HL-60/S4 (cell line): ENCODE results near the gene RYR2.

Experiments used
- in situ Hi-C: fragments of 300-500 bp; cut with MboI; formaldehyde crosslinking; loops from 2 replicates; pipeline ENCODE4 v1.14.3; 2022; ENCODE audit warnings: low sequenced_read_pairs

RYR2 gene

DNA sequence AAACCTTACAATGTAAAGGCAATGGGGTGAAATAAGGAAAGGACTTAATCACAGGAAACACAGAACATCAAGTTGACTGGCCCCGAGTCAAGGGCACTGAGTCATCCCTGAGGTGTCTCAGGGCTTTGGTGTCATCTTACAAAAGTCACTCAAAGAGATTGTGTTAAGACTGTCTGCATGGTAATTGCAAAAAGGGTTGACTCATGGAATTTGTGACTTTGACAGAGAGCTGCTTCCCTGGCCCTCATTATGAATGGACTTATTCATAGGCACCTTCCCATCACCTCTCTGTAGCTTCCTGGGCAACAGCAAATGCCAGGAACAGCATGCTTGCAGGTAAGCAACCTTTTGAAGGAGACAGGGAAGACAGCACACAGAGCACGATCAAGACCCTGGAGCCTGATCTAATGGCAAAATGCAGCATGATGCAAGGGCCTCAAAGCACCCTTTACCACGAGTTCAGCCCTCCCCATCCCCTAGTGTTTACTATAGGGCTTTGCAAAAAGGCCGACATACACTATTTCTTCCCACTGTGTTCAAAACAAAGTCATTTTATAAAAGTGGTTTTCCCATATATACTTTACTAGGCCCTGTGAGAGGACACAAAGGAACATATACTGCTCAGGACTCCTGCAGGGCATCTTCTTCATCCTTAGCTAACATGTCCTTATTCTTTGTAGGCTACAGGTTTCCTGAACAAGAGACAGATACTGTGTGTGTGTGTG, 831.7 kb downstream of the RYR2 start:
- in situ Hi-C loops: no loop called here

DNA sequence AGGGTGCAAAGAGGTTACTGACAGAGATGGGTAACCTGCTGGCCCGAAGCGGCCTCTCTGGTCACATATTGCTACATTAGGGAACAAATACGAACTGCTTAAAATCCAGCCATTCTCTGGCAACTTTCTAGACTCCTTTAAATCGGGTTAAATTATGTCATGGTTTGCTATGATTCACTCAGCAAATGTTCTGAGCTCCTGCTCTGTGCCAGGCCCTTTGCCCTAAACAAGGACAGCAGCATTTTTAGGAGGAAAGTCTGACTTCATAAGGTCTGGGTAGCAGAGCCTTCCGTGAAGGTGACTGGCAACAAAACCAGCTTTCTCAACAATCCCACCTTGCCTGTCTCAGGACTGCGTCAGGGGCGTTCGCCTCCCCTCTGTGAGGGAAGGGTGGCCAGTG, 833.3 kb downstream of the RYR2 start:
- in situ Hi-C loops: no loop called here

DNA sequence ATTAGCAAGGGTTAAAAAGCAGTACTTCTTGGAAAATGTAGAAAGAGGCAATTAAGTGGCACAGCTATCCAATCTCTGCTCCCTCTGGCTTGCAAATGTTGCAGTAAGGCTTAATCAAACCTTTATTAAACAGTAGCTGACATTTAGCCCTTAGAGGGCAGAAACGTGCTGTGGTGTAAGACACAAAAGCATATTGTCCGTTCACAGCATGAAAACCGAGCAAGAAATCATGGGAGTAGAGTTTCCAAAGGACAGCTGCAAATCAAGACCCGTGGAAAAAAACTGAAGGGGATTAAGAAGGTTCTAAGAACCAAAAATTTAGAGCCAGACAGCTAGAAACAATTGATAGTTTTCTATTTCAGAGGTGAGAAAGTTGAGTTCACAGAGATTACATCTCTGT, 835.6 kb downstream of the RYR2 start:
- in situ Hi-C loops: no loop called here

DNA sequence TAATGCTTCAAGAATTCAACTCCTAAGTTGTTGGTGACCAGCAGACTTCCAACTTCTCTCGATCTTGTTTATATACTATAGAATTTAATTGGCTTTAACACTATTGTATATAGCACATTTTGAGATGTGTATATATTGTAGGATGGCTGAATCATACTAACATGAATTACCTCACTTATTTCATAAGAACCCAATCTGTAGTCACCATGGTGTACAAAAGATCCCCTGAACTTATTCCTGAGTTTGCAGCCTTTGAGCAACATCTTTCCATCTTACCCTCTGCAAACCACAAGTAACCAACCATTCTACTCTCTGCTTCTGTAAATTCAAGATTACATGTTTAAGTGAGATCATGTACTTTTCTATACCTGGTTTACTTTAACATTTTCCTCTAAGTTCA, 836.4 kb downstream of the RYR2 start:
- in situ Hi-C loops: no loop called here

DNA sequence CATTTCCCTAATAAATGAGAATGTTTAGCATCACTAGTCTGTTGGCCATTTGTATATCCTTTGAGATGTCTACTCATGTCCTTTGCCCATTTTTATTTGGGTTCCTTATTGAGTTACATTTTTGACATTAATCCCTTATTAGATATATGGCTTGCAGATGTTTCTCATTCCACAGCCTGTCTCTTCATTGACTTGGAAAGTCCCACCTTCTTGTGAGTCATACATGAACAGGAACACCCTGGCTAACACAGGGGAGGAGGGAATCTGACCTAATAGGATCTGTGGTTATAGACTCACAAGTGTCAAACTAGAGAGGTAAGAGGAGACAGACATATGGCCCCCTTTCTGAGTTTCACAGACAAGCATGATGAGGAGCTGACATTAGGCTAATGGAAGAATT, 837.2 kb downstream of the RYR2 start:
- in situ Hi-C loops: no loop called here
